Embryonic facial prominence (tissue), 1 donor: ENCODE results near the gene CRK.

Source experiments
- DNase-seq: peaks from one replicate; pipeline ENCODE4 v3.0.0-alpha.2; 2016; ENCODE audit errors: extremely low spot score

Gene CRK

DNA sequence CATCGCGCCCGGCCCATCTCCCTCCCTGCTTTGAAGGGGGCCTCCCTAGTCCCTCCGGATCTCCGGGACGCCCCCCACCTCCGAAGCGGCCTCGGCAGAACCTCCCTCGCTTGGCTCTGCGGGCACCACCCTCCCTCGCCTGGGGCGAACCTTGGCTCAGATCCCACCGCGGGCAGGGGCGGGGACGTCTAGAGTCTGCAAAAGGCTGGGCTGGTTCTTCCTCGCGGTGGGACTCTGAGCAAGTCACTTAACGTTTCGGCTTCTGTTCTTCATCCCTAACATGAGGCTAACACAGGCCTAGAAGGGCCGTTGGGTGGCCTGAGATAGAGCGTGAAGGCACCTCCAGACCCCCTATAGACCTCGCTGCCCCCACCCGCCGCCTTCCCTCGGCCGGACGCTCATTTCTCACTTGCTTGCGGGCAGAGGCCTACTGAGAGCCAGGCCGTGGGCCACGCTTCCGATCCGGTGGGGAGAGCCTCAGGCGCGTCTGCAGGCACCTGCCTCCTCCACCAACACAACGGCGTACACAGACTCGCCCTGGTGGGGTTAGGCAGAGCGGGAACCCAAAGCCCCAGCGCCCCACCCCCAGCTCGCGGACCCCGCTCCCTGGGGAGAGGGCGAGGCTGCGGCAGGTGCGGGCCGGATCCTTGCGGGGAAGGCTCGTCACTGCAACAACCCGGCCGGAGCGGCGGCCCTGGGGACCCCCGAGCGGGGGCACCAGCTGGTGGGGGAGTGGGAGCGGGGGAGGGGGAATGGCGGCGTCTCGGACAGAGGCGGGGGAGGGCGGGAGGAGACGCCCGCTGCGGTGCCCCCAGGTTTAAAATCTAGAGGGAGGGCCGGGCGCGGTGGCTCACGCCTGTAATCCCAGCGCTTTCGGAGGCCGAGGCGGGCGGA lies 31.0 kb upstream of the CRK start:
- peak; percentile 43 for DNase-seq

DNA sequence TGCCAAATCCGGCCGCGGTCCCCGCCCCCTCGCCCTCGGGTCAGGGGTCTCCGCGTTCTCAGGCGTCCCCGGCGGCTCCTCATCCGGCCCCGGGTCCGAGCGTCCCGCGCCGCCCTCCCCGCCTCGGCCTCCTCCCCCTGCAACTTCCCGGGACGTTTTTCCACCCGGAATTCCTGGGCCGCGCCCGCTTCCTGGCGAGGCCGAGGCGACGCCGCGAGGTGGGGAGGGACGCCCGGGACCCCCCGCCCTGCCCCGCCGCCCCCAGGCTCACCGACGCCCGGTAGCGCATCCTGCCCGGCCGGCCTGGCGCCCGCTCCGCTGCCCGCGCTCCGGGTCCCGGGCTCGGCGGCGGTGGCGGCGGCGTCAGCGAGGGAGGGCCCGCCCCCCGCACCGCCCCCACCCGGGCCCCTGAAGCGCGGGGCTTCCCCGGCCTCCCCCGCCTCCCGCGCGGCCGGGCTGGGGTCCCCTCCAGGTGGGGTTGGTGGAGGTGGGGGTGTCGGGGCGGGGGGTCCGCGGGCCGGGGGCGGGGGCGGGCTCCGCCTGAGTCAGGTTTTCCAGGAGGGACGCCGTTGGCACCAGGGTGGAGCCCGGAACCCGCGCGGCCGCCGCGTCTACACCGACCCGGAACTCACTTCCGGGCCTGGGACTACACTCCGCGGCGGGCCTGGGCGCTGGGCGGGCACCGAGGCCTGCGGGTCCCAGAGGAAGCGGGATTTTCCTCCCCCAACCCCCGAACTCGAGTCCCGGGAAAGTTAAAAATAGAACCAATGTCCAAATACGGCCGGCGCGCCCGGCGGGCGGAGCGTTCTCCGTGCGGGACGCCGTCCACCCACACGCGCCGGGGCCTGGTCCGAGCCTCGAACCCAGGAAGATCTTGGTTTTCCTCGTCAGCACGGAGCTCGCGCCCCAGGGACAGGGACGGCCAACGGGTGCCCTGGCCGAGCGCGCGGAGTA lies 29.7 kb upstream of the CRK start:
- DNase-seq: no peak

GRCh38 chr17:1484676-1485422 lies 28.8 kb upstream of the CRK start:
- DNase-seq: no peak

DNA sequence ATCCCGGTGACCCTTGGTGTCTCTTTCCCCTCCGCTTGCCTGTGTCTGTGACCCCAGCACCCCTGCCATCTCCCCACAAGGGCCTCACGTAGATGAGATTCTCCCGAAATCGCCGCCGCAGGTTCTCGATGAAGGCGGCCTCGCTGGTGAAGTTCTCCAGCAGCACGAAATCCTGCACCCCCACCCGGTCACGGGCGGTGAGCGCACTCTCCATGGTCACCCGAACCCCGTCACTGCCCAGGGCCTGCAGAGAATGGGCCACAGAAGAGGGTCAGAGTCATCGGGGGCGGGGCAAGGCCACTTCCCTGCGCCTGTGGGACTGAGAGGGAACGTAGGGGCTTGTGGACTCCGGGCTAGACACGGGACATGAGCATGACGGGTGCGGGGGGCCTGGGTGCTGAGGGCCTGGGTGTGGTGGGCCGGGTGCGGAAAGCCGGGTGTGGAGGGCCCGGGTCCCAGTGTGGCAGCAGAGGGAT lies 28.1 kb upstream of the CRK start:
- no peak for DNase-seq

DNA sequence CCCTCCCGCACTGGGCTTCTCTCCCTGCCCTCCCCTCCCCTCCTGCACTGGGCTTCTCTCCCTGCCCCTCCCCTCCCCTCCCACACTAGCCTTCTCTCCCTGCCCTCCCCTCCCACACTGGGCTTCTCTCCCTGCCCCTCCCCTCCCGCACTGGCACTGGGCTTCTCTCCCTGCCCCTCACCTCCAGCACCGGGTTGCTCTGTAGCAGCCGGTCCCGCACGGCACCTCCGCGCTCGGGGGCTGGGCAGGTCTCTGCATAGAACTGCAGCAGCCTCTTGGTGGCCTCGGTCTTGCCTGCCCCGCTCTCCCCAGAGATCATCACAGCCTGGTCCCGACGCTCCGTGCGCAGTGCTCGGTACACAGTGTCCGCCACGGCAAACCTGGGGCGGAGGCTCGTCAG lies 26.6 kb upstream of the CRK start:
- no peak for DNase-seq

DNA sequence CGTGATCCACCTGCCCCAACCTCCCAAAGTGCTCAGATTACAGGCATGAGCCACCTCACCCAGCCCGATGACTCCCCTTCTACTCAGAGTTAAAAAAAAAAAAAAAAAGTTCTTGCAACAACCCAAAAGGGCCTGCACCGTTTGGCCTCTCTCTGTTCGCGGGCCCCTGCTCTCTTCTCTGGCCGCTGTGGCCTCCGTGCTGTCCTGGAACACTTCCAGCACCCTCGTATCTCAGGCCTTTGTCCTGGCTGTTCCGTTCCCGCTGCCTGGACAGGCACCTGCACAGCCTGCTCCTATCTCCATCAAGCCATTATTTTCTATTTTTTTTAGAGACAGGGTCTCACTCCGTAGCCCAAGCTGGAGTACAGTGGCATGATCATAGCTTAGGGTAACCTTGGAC lies 25.7 kb upstream of the CRK start:
- DNase-seq: no peak

GRCh38 chr17:1480747-1481465 lies 24.9 kb upstream of the CRK start:
- no peak for DNase-seq

DNA sequence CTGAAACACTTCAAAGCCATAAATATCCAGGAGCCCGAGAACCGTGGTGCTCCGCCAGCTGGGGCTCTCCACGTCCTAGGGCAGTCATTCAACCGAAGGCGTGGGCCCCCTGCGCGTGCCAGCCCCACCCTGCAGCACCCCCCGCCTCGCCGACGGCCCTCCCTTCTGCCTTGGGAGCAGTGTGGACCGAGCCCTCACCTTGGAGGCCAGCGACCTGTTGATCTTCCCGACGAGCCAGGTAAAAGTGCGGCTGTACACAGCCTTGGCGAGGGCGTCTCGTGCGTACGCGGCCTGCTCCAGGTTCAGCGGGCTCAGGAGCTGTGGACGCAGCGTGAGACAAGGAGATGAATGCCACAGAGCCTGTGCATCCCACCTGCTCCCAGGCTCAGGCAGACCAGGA lies 22.4 kb upstream of the CRK start:
- no peak for DNase-seq

DNA sequence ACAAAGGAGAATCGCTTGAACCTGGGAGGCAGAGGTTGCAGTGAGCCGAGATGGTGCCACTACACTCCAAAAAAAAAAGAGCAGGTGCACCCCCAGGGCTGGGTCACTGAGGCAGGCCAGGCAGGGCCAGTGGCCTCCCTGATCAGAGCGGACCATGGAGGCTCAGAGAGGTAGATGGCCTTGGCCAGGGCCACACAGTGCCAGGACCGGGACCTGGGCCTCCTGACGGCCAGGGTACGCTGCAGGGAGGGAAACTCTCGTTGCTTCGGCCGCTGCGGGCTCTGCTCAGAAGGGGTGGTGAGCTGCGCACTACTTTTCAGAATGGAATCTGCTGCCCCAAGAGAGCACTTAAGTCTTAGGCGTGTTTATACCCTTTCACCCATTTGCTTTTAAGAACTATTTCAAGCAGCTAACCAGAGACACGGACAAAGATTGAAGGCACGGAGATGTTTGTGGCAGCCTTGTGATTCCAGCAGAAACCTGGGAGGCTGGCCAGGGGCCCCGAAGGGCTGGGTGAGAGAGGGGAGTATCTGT lies 19.4 kb upstream of the CRK start:
- DNase-seq: no peak

DNA sequence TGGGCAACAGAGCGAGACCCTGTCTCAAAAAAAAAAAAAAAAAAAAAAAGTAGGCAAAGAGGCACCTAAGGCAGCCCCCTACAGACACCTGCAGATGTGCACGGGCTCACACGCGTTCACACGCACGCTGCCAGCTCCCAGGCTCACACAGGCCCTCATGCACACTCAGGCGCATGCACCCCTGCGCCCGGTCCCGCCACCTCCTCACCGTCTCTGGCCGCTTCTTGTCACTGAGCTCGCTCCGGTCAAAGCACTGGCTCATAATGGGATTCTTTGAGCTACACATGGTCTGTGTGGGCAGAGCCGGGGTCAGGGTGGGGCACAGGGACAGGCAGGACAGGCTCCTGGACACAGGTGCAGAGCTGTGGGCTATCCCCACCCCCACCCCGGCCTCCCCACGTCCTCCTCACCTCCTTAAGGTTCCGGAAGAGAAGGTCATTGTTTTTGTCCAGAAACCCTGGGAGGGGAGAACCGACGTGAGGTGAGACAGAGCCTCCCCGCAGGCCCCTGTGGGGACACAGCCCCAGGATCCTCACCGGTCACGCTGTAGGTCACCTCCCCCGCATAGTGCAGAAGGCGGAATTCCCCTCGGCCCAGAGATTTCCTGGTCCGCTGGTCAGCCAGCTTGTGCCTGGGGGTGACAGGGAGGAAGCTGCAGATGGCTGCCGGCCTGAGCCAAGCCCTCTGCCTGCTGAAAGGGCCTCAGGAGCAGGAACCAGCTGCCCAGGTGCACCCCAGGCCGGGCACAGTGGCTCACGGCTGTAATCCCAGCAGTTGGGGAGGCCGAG lies 18.6 kb upstream of the CRK start:
- DNase-seq: no peak

- no peak for DNase-seq
Observed at GRCh38 chr17:1473841-1474240, 17.8 kb upstream of the CRK start.

DNA sequence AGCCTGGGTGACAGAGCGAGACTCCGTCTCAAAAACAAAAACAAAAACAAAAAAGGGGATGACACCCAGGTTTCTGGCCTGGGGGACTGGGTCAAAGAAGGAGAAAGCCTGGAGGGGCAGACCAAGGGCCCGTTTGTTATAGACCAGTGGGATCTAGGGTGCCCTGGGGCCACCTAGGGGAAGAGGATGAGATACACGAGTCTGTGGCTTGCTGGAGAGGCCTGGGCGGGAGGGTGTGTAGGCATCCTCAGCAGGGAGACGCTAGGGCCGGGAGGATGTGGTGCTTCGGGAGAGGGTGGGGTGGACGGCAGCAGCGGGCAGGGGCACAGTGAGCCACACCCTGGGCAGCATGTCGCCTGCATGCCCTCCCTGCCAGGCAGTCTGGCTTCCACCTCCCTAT lies 17.1 kb upstream of the CRK start:
- DNase-seq: no peak

DNA sequence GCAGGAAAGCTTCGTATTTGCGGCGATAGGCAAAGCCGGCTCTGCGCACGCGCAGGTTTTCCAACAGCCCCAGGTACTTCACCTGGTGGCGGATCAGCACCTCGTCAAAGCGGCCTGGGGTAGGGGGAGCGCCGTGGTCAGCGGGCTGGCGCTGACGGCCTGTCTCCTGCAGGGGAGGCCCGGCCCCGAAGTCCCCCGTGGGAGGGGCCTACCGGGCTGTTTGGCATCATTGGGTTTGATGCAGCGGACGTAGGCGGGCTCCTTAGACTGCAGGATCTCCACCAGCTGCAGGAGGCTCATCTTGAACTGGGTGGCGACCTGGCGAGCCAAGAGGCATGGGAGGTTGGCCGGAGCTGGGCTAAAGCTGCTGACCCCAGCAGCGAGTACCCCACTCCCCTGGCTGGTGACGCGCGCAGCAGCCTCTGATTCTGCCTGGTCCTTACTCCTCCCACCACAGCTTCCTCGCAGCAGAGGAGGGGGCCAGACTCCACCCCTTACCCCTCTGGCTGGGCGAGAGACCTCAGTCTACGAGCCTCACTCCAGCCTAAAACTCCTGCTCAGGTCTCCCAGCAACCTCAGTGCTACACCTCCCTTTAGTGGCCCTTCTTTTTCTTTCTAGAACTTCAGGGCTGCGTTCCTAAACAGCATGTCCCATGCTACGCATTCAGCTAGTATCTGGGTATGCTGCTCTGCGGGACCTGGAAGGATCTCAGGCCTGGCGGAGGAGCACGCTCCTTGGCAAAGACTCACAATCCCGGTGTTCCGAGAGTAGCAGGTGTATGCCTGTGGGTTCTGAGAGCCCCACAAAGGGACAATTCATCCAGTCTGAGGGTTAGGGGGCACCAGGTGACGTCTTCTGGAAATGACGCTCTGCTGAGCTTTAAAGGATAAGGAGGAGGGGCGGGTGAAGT lies 16.1 kb upstream of the CRK start:
- no peak for DNase-seq

DNA sequence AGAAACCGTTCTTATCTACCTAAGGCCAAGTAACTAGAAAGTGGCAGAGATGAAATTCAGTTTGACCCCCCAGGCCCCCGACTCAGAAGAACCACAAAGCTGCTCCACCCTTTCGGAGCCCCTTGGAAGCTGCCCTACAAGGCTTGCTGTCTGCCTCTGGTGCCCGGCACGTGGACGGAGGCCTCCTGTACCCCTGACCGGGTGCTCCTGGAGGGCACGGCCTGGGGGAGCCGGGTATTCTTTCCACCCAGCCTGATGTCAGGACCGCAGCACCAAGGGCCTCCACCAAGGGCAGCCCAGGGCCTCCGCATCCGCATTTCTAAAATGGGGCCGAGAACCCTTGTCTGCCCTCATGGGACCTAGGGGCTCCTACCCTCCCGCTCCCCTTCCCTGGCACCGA lies 15.5 kb upstream of the CRK start:
- DNase-seq: no peak

- DNase-seq: no peak
Observed at GRCh38 chr17:1470755-1471462, 14.9 kb upstream of the CRK start.

DNA sequence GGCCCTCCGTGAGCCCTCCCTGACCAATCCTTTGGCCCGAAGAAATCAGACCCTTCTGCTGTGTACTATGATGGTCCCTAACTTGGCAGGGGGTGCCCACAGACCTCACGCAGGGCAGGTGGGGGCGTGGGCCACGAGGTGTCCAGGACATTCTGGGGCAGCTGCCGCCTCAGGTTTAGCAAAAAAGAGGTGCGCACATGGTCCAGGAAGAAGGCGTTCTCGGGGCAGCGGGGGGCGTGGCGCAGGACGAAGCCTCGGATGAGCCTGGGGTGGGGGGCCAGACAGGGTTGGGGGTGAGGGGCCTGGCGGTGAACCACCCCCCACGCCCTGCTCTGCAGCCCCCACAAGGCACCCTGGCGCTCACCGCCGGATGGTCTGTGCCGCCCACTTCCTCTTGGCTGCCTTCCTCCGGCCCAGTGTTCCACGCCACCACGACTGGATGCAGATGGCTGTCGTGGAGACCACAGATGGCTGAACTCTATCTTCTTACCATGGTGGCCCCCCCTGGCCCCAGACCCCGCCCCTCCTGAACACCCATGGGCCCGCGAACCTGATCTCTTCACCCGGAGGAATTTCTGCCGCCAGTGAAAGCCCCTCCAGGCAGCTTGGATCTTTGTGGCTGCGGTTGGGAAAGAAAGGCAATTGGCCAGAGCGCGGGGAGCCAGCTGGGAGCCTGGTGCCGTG lies 14.2 kb upstream of the CRK start:
- DNase-seq: no peak

DNA sequence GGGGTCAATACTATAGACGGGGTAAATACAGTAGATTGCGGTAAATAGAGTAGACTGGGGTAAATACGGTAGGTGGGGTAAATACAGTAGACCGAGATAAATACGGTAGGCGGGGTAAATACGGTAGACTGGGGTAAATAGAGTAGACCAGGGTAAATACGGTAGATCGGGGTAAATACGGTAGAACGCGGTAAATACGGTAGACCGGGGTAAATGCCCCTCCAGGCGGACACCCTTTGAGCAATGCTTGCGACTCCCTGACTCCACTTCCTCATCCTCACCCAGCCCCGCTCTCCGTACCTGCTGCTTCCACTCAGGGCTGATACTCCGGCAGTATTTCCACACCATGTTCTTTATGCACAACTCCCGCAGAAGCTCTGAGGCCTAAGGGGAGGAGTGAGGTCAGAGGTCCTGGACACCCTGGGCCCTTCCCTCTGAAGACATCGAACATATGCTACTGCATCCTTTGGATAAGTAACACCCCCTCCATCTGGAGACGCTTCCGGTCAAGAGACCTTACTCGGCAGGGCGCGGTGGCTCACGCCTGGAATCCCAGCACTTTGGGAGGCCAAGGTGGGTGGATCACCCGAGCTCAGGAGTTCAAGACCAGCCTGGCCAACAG lies 13.3 kb upstream of the CRK start:
- no peak for DNase-seq
